Thyroid gland (tissue), 4 donors: ENCODE data around the gene CARHSP1. TPM values are rescaled to one million over a fixed set of nuclear protein-coding genes. Genes with fewer than 3 reads are reported as not detected.

Experiments used
- DNase-seq, 2 donors: peaks; one replicate each; pipeline ENCODE4 v3.0.0-alpha.2; 2019
- H3K27ac ChIP-seq, 3 donors: fragments of 200-600 bp; sonication (generic); 1 replicate in 2 of 3; 2 replicates in 1 of 3; pipeline ENCODE4 v1.5.1; 2016 to 2019; ENCODE audit warnings: mild to moderate bottlenecking in 1 of 3, moderate library complexity in 1 of 3
- H3K27me3 ChIP-seq: fragments of 200-600 bp; sonication (generic); one replicate; pipeline ENCODE4 v1.5.1; 2019
- H3K36me3 ChIP-seq, 2 donors: fragments of 200-600 bp; sonication (generic); one replicate each; pipeline ENCODE4 v1.5.1; 2016 to 2019
- H3K4me1 ChIP-seq, 2 donors: fragments of 200-600 bp; sonication (generic); one replicate each; pipeline ENCODE4 v1.5.1; 2017 to 2019
- H3K4me3 ChIP-seq, 3 donors: fragments of 200-600 bp; sonication (generic); replicated peaks in 1 of 3; 1 replicate in 2 of 3; 2 replicates in 1 of 3; pipeline ENCODE4 v1.5.1; 2016; ENCODE audit warnings: mild to moderate bottlenecking in 1 of 3
- H3K9me3 ChIP-seq: fragments of 200-600 bp; sonication (generic); one replicate; pipeline ENCODE4 v1.5.1; 2017
- CTCF ChIP-seq, 6 experiments: fragments of 200-600 bp in 3 of 6; fragments of 450-650 bp in 3 of 6; sonication (generic) in 3 of 6; IDR thresholded peaks; one replicate each; pipeline ENCODE4 v1.5.1; 2016 to 2019; ENCODE audit warnings: antibody characterized with exemption in 6 of 6, mild to moderate bottlenecking in 2 of 6, inconsistent platforms in 1 of 6, moderate library complexity in 1 of 6
- POLR2A ChIP-seq, 2 donors: fragments of 450-650 bp; IDR thresholded peaks; one replicate each; pipeline ENCODE4 v1.6.1; 2017; ENCODE audit warnings: antibody characterized with exemption in 2 of 2, mild to moderate bottlenecking in 2 of 2, moderate library complexity in 1 of 2
- WGBS, 2 donors: methylation state at CpG; one replicate each; pipeline ENCODE4 v1.1.5; 2017; 5-methylcytosine and 5-hydroxymethylcytosine counted together
- intact Hi-C: fragments of 100-400 bp; cut with DNase I; formaldehyde crosslinking; loops from one replicate; pipeline ENCODE4 v1.15.1; 2023
- total RNA-seq, 4 donors: library from RNA; depleted of rRNA; stranded (reverse); fragments of >200 nt; gene quantifications; one replicate each; pipeline ENCODE4 v1.2.3, GENCODE V29; 2016

The CARHSP1 gene
- total RNA-seq, 4 donors from 2014 or later = 43.4 to 67.5 (median 61.1) TPM

- 84% methylated on average over 6 of the region's 6 CpGs for WGBS, 2 donors
- intact Hi-C loops = no loop called here
- no peak overlapping the region for H3K27ac ChIP-seq
- peaks cover 13 to 16% of the 10 kb centered on the region in 2 donors for H3K36me3 ChIP-seq
- no peak for TF ChIP-seq POLR2A (IDR thresholded peaks at IDR 0.05)
- TF ChIP-seq CTCF (IDR thresholded peaks at IDR 0.05) = no peak
- H3K9me3 ChIP-seq = no peaks in the 10 kb centered on the region
- H3K27me3 ChIP-seq = no peaks in the 10 kb centered on the region
- H3K4me3 ChIP-seq = no peak overlapping the region
- H3K4me1 ChIP-seq = peaks cover 0 to 2% of the 10 kb centered on the region in 2 donors
- DNase-seq = no peak
These were observed 49.3 kb downstream of the CARHSP1 start for GRCh38 chr16:8819411-8820034.

GRCh38 chr16:8818504-8819270 is 50.1 kb downstream of the CARHSP1 start:
- WGBS, 2 donors = 88 to 93% methylated on average over 10 of the region's 10 CpGs
- no peak for TF ChIP-seq CTCF (IDR thresholded peaks at IDR 0.05)
- Histone ChIP-seq H3K4me3 (no peak overlapping the region), H3K27me3 (no peaks in the 10 kb centered on the region), H3K27ac (no peak overlapping the region), H3K9me3 (no peaks in the 10 kb centered on the region), H3K36me3 (peaks cover 22 to 25% of the 10 kb centered on the region in 2 donors), H3K4me1 (peaks cover 0 to 2% of the 10 kb centered on the region in 2 donors)
- no peak for DNase-seq
- intact Hi-C loops = no loop called here

- no peak for TF ChIP-seq CTCF (IDR thresholded peaks at IDR 0.05)
- TF ChIP-seq POLR2A (IDR thresholded peaks at IDR 0.05) = no peak
- Histone ChIP-seq H3K27me3 (no peaks in the 10 kb centered on the region), H3K36me3 (peaks cover 37 to 40% of the 10 kb centered on the region in 2 donors), H3K4me1 (peaks cover 0 to 2% of the 10 kb centered on the region in 2 donors), H3K4me3 (no peak overlapping the region), H3K9me3 (no peaks in the 10 kb centered on the region), H3K27ac (no peak overlapping the region)
- no peak for DNase-seq
- intact Hi-C loops = no loop called here
- WGBS, 2 donors = 84 to 87% methylated on average over 6 of the region's 6 CpGs
These were observed 51.7 kb downstream of the CARHSP1 start for GRCh38 chr16:8816967-8817655.

- H3K27ac ChIP-seq = no peak overlapping the region
- WGBS, 2 donors = 91 to 94% methylated on average over 14 of the region's 14 CpGs
- no peaks in the 10 kb centered on the region for H3K9me3 ChIP-seq
- H3K27me3 ChIP-seq = no peaks in the 10 kb centered on the region
- H3K36me3 ChIP-seq = peaks cover 64 to 65% of the 10 kb centered on the region in 2 donors
- H3K4me1 ChIP-seq = no peaks in the 10 kb centered on the region
- no peak overlapping the region for H3K4me3 ChIP-seq
- intact Hi-C loops = no loop called here
- DNase-seq = no peak
- TF ChIP-seq CTCF (IDR thresholded peaks at IDR 0.05) (no peak), POLR2A (IDR thresholded peaks at IDR 0.05) (no peak)
These were observed 54.6 kb downstream of the CARHSP1 start for GRCh38 chr16:8814095-8814806.
